SK-N-SH treated with all-trans-retinoic acid at 6 μM for 48 hours (cell line): ENCODE measurements around the gene TMED10.

ENCODE experiments used
- ATAC-seq: fragments of 200-7000 bp; cut with Tn5 transposase; 3 replicates; pipeline ENCODE4 v1.9.1; 2020; ENCODE audit warnings: mild to moderate bottlenecking, moderate library complexity
- ARNTL ChIP-seq: fragments of 450-650 bp; formaldehyde crosslinking; IDR thresholded peaks from 2 replicates; pipeline ENCODE4 v1.5.0; 2020; ENCODE audit warnings: low read depth, mild to moderate bottlenecking, moderate library complexity, borderline replicate concordance
- BACH2 ChIP-seq: fragments of 250-450 bp; sonication (Bioruptor Pico); IDR thresholded peaks from 2 replicates; pipeline ENCODE4 v1.9.0; 2021; ENCODE audit warnings: mild to moderate bottlenecking, borderline replicate concordance
- CREB5 ChIP-seq: fragments of 250-450 bp; sonication (Bioruptor Pico); IDR thresholded peaks from 2 replicates; pipeline ENCODE4 v1.5.1; 2020; ENCODE audit warnings: low read depth, mild to moderate bottlenecking, moderate library complexity
- CSDC2 ChIP-seq: fragments of 250-450 bp; sonication (Bioruptor Pico); IDR thresholded peaks from 2 replicates; pipeline ENCODE4 v1.5.0; 2020; ENCODE audit warnings: mild to moderate bottlenecking, moderate library complexity
- CSRNP3 ChIP-seq: fragments of 250-450 bp; sonication (Bioruptor Pico); IDR thresholded peaks from 2 replicates; pipeline ENCODE4 v1.5.1; 2021; ENCODE audit warnings: mild to moderate bottlenecking, moderate library complexity
- ISL1 ChIP-seq: fragments of 250-450 bp; sonication (Bioruptor Pico); IDR thresholded peaks from 2 replicates; pipeline ENCODE4 v2.1.2; 2022; ENCODE audit warnings: mild to moderate bottlenecking, moderate library complexity
- OSR1 ChIP-seq: fragments of 250-450 bp; sonication (Bioruptor Pico); IDR thresholded peaks from 2 replicates; pipeline ENCODE4 v1.8.0; 2022; ENCODE audit warnings: moderate library complexity, mild to moderate bottlenecking, inconsistent platforms
- PPARA ChIP-seq: fragments of 250-450 bp; sonication (Bioruptor Pico); IDR thresholded peaks from 2 replicates; pipeline ENCODE4 v1.5.0; 2020; ENCODE audit warnings: mild to moderate bottlenecking, borderline replicate concordance
- RARB ChIP-seq: fragments of 250-450 bp; sonication (Bioruptor Pico); IDR thresholded peaks from 2 replicates; pipeline ENCODE4 v1.8.0; 2021; ENCODE audit warnings: mild to moderate bottlenecking, moderate library complexity
- SNAI2 ChIP-seq: fragments of 250-450 bp; sonication (Bioruptor Pico); IDR thresholded peaks from 2 replicates; pipeline ENCODE4 v1.5.0; 2020; ENCODE audit warnings: mild to moderate bottlenecking, moderate library complexity
- TCF4 ChIP-seq: fragments of 250-450 bp; sonication (Bioruptor Pico); IDR thresholded peaks from 2 replicates; pipeline ENCODE4 v1.8.0; 2021; ENCODE audit warnings: mild to moderate bottlenecking, moderate library complexity, borderline replicate concordance
- TOX ChIP-seq: fragments of 250-450 bp; sonication (Bioruptor Pico); IDR thresholded peaks from 2 replicates; pipeline ENCODE4 v1.8.0; 2021; ENCODE audit warnings: mild to moderate bottlenecking, moderate library complexity, borderline replicate concordance
- TSHZ2 ChIP-seq: fragments of 250-450 bp; sonication (Bioruptor Pico); IDR thresholded peaks from 2 replicates; pipeline ENCODE4 v1.5.0; 2020; ENCODE audit warnings: mild to moderate bottlenecking, moderate library complexity
- ZC3H10 ChIP-seq: fragments of 250-450 bp; sonication (Bioruptor Pico); IDR thresholded peaks from 2 replicates; pipeline ENCODE4 v1.5.1; 2021; ENCODE audit warnings: mild to moderate bottlenecking, moderate library complexity
- ZFP3 ChIP-seq: fragments of 250-450 bp; sonication (Bioruptor Pico); IDR thresholded peaks from 2 replicates; pipeline ENCODE4 v1.5.0; 2020; ENCODE audit warnings: mild to moderate bottlenecking, moderate library complexity
- ZFP30 ChIP-seq: fragments of 450-650 bp; formaldehyde crosslinking; IDR thresholded peaks from 2 replicates; pipeline ENCODE4 v1.5.0; 2022; ENCODE audit warnings: mild to moderate bottlenecking, moderate library complexity
- ZNF70 ChIP-seq: fragments of 450-650 bp; formaldehyde crosslinking; IDR thresholded peaks from 2 replicates; pipeline ENCODE4 v1.5.0; 2020; ENCODE audit warnings: mild to moderate bottlenecking, moderate library complexity
- ZNF8 ChIP-seq: fragments of 450-650 bp; formaldehyde crosslinking; IDR thresholded peaks from 2 replicates; pipeline ENCODE4 v1.5.0; 2020; ENCODE audit warnings: mild to moderate bottlenecking, moderate library complexity
- TF ChIP-seq, protein P1 (sequence below): fragments of 250-450 bp; sonication (Bioruptor Pico); IDR thresholded peaks from 2 replicates; pipeline ENCODE4 v1.8.0; 2021; ENCODE audit warnings: low read depth, mild to moderate bottlenecking, moderate library complexity, borderline replicate concordance

The TMED10 gene

DNA sequence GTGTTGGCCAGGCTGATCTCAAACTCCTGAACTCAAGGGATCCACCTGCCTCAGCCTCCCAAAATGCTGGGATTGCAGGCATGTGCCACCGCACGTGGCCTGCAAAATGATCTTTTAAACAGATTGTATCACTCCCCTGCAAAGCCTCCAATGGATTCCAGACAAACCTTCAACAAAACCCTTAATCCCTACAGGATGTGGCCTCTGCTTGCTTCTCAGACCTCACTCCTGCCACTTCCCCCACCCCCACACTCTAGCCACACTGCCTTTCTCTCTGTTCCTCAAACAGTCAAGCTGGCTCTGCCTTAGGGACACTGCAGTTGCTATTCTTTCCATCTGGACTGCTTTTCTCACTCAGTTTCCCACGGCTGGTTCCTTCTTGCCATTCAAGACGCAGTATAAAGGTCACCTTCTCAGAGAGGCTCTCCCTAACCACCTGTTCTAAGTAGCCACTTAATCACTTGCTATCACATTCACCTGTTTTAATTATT lies 47.3 kb upstream of the TMED10 start:
- no peak for TF ChIP-seq CSRNP3
- no peak for TF ChIP-seq ARNTL
- no peak for TF ChIP-seq ZNF70 (CRISPR knock-in tag)
- TF ChIP-seq TSHZ2, result no peak
- TF ChIP-seq, protein P1, sequence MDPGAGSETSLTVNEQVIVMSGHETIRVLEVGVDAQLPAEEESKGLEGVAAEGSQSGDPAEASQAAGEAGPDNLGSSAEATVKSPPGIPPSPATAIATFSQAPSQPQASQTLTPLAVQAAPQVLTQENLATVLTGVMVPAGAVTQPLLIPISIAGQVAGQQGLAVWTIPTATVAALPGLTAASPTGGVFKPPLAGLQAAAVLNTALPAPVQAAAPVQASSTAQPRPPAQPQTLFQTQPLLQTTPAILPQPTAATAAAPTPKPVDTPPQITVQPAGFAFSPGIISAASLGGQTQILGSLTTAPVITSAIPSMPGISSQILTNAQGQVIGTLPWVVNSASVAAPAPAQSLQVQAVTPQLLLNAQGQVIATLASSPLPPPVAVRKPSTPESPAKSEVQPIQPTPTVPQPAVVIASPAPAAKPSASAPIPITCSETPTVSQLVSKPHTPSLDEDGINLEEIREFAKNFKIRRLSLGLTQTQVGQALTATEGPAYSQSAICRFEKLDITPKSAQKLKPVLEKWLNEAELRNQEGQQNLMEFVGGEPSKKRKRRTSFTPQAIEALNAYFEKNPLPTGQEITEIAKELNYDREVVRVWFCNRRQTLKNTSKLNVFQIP, result no peak
- TF ChIP-seq ZFP3 (CRISPR knock-in tag), result no peak
- TF ChIP-seq CSDC2 (CRISPR knock-in tag), result no peak
- no peak for TF ChIP-seq ZNF8
- TF ChIP-seq TCF4 (CRISPR knock-in tag), result no peak
- TF ChIP-seq, all 23 proteins: peak for 0
- no peak for ATAC-seq

GRCh38 chr14:75222208-75222701 lies 45.8 kb upstream of the TMED10 start:
- peak; percentile 51; the same call in 2 of the 3 replicates for ATAC-seq
- no peak for TF ChIP-seq ZC3H10 (CRISPR knock-in tag)
- TF ChIP-seq TCF4 (CRISPR knock-in tag), result no peak
- TF ChIP-seq ISL1 (CRISPR knock-in tag), result no peak
- TF ChIP-seq, protein P1, result no peak
- TF ChIP-seq TOX (CRISPR knock-in tag), result no peak
- no peak for TF ChIP-seq RARB

- TF ChIP-seq ISL1 (CRISPR knock-in tag) (no peak), ZC3H10 (CRISPR knock-in tag) (no peak), SNAI2 (CRISPR knock-in tag) (no peak), BACH2 (no peak), PPARA (CRISPR knock-in tag) (no peak), ZNF70 (CRISPR knock-in tag) (no peak), CSRNP3 (no peak), CREB5 (no peak), ZFP30 (CRISPR knock-in tag) (no peak)
- TF ChIP-seq, all 23 proteins: peak for 0
- no peak; the same call in 2 of the 3 replicates for ATAC-seq
These were observed 45.4 kb upstream of the TMED10 start for GRCh38 chr14:75221797-75222196.

DNA sequence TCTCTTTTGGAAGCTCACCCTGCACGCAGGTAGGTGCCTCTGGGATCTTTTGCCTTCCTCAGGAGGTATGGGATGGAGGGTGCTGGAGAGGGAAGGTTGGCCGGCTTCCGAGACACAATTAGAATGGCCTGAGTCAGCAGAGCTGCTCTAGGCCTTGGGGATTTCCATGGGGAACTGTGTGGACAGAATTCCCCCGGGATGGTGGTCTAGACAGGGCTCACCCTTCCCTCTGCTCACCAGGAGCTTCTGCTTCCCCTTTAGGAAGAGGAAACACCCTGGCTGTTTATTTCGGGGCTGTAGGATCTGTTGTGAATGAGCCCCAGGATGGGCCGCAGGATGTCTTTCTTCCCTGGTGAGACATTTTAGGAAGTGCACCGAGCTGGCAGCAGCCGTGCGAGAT lies 43.7 kb upstream of the TMED10 start:
- no peak for ATAC-seq
- TF ChIP-seq ZFP30 (CRISPR knock-in tag) (no peak), CSRNP3 (no peak), ZFP3 (CRISPR knock-in tag) (no peak), PPARA (CRISPR knock-in tag) (no peak), TCF4 (CRISPR knock-in tag) (no peak), ARNTL (no peak), CSDC2 (CRISPR knock-in tag) (no peak), ZNF70 (CRISPR knock-in tag) (no peak), OSR1 (CRISPR knock-in tag) (no peak), ISL1 (CRISPR knock-in tag) (no peak), ZNF8 (no peak), SNAI2 (CRISPR knock-in tag) (no peak), CREB5 (no peak), ZC3H10 (CRISPR knock-in tag) (no peak), RARB (no peak), BACH2 (no peak)
- TF ChIP-seq, all 23 proteins: peak for 0
